Lung (tissue), 12 donors: ENCODE measurements around the gene TNFRSF12A. TPM values are rescaled to one million over a fixed set of nuclear protein-coding genes. Genes with fewer than 3 reads are reported as not detected.

Experiments used
- ATAC-seq: fragments of 200-7000 bp; cut with Tn5 transposase; one replicate; pipeline ENCODE4 v1.9.1; 2020; ENCODE audit warnings: moderate number of reproducible peaks; ENCODE audit not compliant: insufficient read depth, low FRiP score
- DNase-seq, 3 donors: peaks; one replicate each; pipeline ENCODE4 v3.0.0-alpha.2; 2013 to 2017
- H3K27ac ChIP-seq, 2 donors: one replicate each; pipeline ENCODE4 v1.5.1; 2013; ENCODE audit warnings: mild to moderate bottlenecking in 2 of 2, moderate library complexity in 2 of 2, control low read depth in 1 of 2, inconsistent platforms in 1 of 2, low read depth in 1 of 2, low read length in 1 of 2
- H3K27me3 ChIP-seq, 3 donors: one replicate each; pipeline ENCODE4 v1.5.1; 2013; ENCODE audit warnings: low read length in 2 of 3; ENCODE audit not compliant: control insufficient read depth in 3 of 3, insufficient read depth in 3 of 3
- H3K36me3 ChIP-seq, 4 donors: one replicate each; pipeline ENCODE4 v1.5.1; 2013; ENCODE audit warnings: low read length in 4 of 4, mild to moderate bottlenecking in 1 of 4, moderate library complexity in 1 of 4; ENCODE audit not compliant: control insufficient read depth in 4 of 4, insufficient read depth in 4 of 4
- H3K4me1 ChIP-seq, 5 donors: one replicate each; pipeline ENCODE4 v1.5.1; 2013; ENCODE audit warnings: low read length in 5 of 5, mild to moderate bottlenecking in 2 of 5, moderate library complexity in 1 of 5; ENCODE audit not compliant: control insufficient read depth in 5 of 5, insufficient read depth in 5 of 5
- H3K4me3 ChIP-seq: one replicate; pipeline ENCODE4 v1.5.1; 2013; ENCODE audit warnings: mild to moderate bottlenecking, control low read depth, moderate library complexity
- H3K9ac ChIP-seq, 2 donors: one replicate each; pipeline ENCODE4 v1.5.1; 2013; ENCODE audit warnings: low read length in 2 of 2, control low read depth in 1 of 2; ENCODE audit not compliant: insufficient read depth in 1 of 2
- H3K9me3 ChIP-seq, 4 donors: one replicate each; pipeline ENCODE4 v1.5.1; 2013; ENCODE audit warnings: low read length in 3 of 4, mild to moderate bottlenecking in 1 of 4, moderate library complexity in 1 of 4; ENCODE audit not compliant: control insufficient read depth in 4 of 4, insufficient read depth in 3 of 4
- WGBS, 2 donors: extraction: QIAGEN DNeasy Blood & Tissue Kit; methylation state at CpG; one replicate each; pipeline ENCODE4 v1.1.7; 2013; 5-methylcytosine and 5-hydroxymethylcytosine counted together
- polyA plus RNA-seq, 2 donors: library from polyadenylated mRNA; stranded (reverse); fragments of 200-250 nt; gene quantifications; one replicate each; pipeline ENCODE4 v1.2.1, GENCODE V29; 2013
- total RNA-seq, 2 donors: library from RNA; depleted of rRNA in 1 of 2; stranded (reverse); fragments of >200 nt in 1 of 2; gene quantifications; one replicate each; pipeline ENCODE4 v1.2.1, GENCODE V29; 2014 to 2021
- TF ChIP-seq, protein P1 (sequence below): IDR thresholded peaks from 2 replicates; pipeline ENCODE4 v1.5.1; 2012; ENCODE audit warnings: mild to moderate bottlenecking; ENCODE audit errors: control extremely low read depth, extremely low read depth
- donor health status: control.
- donor health status: control.
- donor health status: Bipolar disorder and iron deficiency.
- donor health status: healthy.
- donor health status: DM: yes; HTN: yes; CAD: no.

Gene TNFRSF12A
- total and polyA plus RNA-seq, 4 donors = 19.1 to 192 (median 119) TPM

DNA sequence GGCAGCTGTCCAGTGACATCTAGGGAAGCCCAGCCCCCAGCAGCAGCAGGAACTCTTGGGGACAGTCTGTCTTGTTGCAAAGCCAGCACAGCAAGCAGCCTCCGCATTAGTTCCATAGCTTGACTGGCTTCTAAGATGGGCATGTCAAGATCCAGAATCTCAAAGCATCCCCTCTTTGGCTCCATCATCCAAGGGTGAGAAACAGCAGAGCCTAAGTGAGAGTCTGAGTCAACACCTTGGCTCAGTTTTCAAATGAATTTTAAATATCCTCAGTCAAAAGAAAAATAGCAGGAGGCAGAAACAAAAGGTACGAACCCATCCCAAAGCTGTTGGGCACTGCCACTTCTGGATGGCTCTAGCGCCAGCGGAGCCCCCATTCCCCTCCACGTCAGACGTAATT lies 5.2 kb upstream of the TNFRSF12A start:
- TF ChIP-seq, protein P1, sequence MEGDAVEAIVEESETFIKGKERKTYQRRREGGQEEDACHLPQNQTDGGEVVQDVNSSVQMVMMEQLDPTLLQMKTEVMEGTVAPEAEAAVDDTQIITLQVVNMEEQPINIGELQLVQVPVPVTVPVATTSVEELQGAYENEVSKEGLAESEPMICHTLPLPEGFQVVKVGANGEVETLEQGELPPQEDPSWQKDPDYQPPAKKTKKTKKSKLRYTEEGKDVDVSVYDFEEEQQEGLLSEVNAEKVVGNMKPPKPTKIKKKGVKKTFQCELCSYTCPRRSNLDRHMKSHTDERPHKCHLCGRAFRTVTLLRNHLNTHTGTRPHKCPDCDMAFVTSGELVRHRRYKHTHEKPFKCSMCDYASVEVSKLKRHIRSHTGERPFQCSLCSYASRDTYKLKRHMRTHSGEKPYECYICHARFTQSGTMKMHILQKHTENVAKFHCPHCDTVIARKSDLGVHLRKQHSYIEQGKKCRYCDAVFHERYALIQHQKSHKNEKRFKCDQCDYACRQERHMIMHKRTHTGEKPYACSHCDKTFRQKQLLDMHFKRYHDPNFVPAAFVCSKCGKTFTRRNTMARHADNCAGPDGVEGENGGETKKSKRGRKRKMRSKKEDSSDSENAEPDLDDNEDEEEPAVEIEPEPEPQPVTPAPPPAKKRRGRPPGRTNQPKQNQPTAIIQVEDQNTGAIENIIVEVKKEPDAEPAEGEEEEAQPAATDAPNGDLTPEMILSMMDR = no peak
- 86 to 89% methylated on average over 6 of the region's 6 CpGs for WGBS, 2 donors
- H3K9ac ChIP-seq = no peak overlapping the region
- peaks cover 0 to 29% (median 27%) of the 10 kb centered on the region in 3 donors for H3K27me3 ChIP-seq
- H3K9me3 ChIP-seq = peaks cover 0 to 2% (median 0%) of the 10 kb centered on the region in 4 donors
- no peaks in the 10 kb centered on the region for H3K36me3 ChIP-seq
- peaks cover 0 to 45% (median 8%) of the 10 kb centered on the region in 5 donors for H3K4me1 ChIP-seq
- no peak overlapping the region for H3K4me3 ChIP-seq
- no peak overlapping the region for H3K27ac ChIP-seq
- DNase-seq (peak in 1 of 3 donors; percentile 57), ATAC-seq (no peak)

DNA sequence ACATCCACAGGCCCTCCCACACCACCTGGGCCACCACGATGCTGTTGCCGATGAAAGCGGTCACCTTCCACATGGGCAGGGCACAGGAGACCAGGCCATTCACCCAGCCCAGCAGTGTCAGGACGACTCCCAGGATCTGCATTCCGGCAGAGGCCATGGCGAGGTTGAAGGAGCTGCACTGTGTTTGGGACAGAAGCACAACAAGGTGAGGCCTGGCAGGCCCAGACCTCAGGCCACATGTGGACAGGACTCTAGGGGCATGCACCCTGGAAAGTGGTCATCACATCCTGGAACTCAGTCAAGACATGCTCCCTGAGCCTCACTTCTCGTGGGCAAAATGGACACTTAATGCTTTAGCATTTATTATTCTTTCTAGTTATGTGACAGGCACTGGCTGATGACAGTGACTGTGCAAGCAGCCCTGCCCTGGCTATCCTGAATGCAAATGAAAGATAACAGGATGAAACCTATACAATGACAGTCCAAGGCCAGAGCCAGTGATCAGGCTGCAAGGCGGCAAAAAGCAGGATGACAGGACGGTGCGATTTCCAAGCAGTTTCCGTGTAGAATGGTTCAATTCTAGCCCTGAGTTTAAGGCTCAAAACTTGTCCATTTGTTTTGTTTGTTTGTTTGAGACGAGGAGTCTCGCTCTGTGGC lies 4.2 kb upstream of the TNFRSF12A start:
- TF ChIP-seq, protein P1 = no peak
- H3K36me3 ChIP-seq = no peaks in the 10 kb centered on the region
- no peaks in the 10 kb centered on the region for H3K9me3 ChIP-seq
- H3K4me3 ChIP-seq = no peak overlapping the region
- WGBS, 2 donors = 82 to 92% methylated on average over 13 of the region's 13 CpGs
- no peak overlapping the region for H3K9ac ChIP-seq
- no peak overlapping the region for H3K27ac ChIP-seq
- H3K4me1 ChIP-seq = peaks cover 0 to 47% (median 9%) of the 10 kb centered on the region in 5 donors
- ATAC-seq = no peak
- DNase-seq = no peak
- H3K27me3 ChIP-seq = peaks cover 0 to 29% (median 24%) of the 10 kb centered on the region in 3 donors

DNA sequence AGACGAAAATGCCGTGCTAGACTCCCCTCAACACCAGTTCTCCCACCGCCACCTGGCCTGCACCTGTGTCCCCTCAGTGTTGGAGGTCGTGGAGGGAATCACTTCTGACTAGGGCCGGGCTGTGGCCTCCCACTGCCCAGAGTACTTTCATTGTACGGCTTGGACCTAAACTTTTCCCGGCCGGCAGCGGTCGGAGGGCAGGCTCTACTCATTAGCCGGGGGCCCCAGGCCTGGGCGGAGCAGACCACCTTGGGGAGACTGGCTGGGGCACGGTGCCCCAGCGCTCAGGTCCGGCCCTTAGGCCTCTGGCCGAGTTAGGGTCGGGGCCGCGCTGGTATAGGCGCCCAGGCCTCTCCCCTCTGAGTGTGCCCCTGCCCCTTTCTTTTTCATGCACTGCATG lies 2.8 kb upstream of the TNFRSF12A start:
- Histone ChIP-seq H3K4me3 (no peak overlapping the region), H3K27ac (no peak overlapping the region), H3K36me3 (peaks cover 0 to 3% (median 0%) of the 10 kb centered on the region in 4 donors), H3K27me3 (peaks cover 0 to 25% (median 17%) of the 10 kb centered on the region in 3 donors), H3K9me3 (no peaks in the 10 kb centered on the region), H3K4me1 (peaks cover 0 to 42% (median 13%) of the 10 kb centered on the region in 5 donors), H3K9ac (no peak overlapping the region)
- no peak for ATAC-seq
- 73 to 79% methylated on average over 20 of the region's 20 CpGs for WGBS, 2 donors
- TF ChIP-seq, protein P1 = no peak
- no peak for DNase-seq
